Renal cortex interstitium (tissue), 11 donors: ENCODE results near the gene DACT2. TPM values are rescaled to one million over a fixed set of nuclear protein-coding genes. Genes with fewer than 3 reads are reported as not detected.
"Not testable (repeated sequence)": the region's sequence is repeated elsewhere in the genome, so short reads cannot be mapped to it uniquely, and the experiment has no call there.

Experiments
- DNase-seq, 11 donors: peaks; one replicate each; pipeline ENCODE4 v3.0.0-alpha.2; 2013; ENCODE audit warnings: low read depth in 9 of 11, low spot score in 4 of 11; ENCODE audit errors: extremely low read depth in 1 of 11
- polyA plus RNA-seq, 3 donors: library from polyadenylated mRNA; unstranded; fragments of 120-200 nt; gene quantifications; one replicate each; pipeline ENCODE4 v1.2.1, GENCODE V29; 2013; ENCODE audit not compliant: insufficient read length in 3 of 3

DACT2 gene
- polyA plus RNA-seq, 3 donors: 18.2 to 26.4 (median 22.6) TPM

DNA sequence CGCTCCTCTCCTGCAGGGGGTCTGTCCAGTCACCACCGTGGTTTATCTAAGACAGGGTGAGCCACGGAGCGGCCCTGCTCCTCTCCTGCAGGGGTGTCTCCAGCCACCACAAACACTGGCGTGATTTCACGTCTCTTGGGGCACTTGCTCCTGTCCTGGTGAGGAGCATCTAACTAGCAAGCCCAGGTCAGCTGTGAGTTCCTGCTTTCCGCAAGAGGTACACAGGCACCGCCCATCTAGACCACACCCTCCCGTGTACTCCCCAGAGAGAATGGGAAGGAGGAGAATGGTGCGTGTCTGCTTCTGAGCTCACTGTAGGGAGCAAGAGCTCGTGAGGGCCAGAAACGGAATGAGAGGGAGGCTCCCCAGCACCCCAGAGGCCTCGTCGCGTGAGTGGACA is 40.7 kb downstream of the DACT2 start:
- no peak for DNase-seq

GRCh38 chr6:168277274-168277669 is 42.3 kb downstream of the DACT2 start:
- DNase-seq: no peak

- no peak for DNase-seq
These were observed 42.9 kb downstream of the DACT2 start for GRCh38 chr6:168276576-168277273.

DNA sequence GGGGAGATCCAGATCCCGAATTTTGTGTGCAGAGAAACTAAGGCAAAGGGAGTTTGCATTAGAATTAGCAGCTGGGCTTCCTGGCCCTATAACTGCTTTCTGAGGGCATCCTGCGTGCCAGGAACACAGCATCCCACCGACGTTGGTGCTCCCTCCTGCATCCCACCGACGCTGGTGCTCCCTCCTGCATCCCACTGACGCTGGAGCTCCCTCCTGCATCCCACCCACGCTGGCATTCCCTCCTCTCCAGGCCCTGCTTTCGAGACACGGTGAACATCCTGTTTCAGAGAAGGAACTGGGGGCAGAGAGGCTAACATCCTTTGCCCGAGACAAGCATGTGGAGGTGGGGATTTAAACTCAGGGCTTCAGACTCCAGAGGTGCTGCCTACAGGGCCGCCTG is 44.4 kb downstream of the DACT2 start:
- no peak for DNase-seq

DNA sequence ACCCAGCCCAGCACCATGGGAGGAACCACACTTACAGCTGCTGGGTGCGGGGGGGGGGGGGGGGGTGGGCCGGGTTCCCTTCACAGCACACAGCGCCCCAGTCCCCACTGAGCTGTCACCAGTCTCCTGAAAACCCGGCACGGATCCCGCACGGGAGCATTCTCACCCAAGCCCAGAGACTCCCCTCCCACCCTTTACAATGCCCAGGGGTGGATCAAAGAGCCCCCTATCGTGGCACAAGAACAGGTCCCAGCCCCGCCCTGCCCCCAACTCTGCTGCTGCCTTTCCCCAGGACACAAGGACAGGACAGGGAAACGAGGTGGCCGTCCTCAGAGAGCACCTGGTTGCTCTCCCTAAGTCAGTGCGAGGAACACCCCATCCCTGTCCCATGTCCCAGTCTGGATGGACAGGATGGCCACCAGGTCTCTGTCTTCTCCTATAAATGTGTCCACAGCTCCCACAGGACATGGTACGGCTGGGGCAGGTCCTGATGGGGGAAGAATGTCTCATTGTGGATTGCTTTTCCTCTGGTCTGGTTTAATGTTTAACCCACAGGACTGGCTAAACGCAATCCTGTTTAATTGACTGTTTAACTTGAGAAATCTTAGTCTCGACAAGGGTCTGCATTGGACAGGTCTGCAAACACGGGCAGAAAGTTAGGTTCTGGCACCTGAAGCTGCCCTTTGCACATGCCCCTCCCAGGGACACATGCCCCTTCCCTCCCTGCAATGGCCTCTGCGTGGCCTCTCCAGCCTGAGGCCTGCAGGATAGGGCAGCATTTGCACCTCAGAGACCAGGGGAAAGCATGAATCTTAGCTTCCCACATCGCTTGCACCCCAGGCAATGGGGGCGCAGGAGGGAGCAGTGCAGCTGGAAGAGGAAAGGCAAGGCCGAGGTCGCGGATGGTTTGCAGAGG is 45.3 kb downstream of the DACT2 start:
- DNase-seq: peak in 10 of 11 donors; percentile 43 to 82 (median 52)

- no peak for DNase-seq
These were observed 46.0 kb downstream of the DACT2 start for GRCh38 chr6:168273441-168274036.

DNA sequence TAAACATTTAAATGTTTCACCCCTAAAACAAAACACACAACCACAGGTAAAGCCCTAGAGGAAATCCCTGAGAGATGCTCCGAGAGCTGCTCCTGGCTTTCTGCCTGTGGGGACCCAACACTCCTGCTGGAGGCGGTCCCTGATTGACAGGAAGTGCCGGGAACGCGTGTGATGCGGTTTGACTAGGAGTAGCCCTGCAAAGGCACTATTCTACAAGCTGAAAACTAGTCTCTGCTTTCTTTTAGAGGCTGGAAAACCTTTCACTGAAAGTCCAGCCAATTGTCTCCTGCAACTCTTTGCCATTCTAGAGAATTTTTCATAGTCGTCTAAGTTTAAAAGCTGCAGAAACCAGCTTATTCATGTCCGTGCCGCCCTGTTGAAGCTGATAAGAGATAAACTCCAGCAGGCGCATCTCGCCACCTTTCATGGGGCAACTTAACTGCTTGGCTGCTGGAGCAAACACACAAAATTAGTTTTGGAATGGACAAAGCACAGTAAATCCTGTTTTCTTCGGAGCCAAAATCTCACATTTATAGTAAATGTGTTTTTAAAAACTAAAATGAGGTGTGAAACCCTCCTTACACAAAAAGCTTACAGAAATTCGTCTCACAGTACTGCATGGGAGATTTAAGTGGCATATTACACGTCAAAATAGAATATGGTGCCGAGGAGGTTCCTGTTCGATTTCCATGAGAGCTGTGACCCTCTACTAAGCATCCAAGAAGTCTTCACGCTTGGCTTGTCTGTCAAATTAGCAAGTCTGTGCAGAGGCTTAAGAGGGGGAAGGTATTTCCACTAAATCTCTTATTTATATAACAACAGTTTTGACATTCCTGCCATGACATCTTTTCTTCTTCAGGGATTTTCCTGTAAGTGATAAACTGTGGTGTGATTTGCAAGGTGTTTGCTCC is 46.9 kb downstream of the DACT2 start:
- DNase-seq: no peak

GRCh38 chr6:168270274-168271172 is 49.1 kb downstream of the DACT2 start:
- no peak for DNase-seq

- no peak for DNase-seq
These were observed 49.9 kb downstream of the DACT2 start for GRCh38 chr6:168269455-168270243.

DNA sequence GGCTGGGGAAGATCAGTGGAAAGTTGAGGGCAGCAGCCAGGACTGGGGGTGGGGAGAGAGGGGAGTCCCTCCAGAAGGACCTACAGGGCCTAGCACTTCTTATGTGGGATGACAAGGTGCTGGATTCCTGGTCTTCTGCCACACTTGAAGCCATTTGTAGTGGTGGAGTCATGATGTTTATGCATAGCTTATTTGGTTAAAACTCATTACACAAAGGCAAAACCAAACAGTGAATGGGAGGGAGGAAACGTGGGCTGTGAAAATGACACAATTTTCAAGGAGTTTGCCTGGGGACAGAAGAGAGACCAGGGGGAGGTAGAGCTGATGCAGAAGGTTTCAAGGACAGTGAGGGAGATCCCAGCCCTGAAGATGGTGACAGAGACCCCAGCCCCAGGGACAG is 50.8 kb downstream of the DACT2 start:
- no peak for DNase-seq

DNA sequence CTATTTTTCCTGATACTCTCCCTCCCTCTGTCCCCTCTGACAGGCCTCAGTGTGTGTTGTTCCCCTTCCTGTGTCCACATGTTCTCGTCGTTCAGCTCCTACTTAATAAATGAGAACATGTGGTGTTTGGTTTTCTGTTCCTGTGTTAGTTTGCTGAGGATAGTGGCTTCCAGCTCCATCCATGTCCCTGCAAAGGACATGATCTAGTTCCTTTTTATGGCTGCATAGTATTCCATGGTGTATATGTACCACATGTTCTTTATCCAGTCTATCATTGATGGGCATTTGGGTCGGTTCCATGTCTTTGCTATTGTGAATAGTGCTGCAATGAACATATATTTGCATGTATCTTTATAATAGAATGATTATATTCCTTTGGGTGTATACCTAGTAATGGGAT is 51.8 kb downstream of the DACT2 start:
- not testable (repeated sequence) for DNase-seq

DNA sequence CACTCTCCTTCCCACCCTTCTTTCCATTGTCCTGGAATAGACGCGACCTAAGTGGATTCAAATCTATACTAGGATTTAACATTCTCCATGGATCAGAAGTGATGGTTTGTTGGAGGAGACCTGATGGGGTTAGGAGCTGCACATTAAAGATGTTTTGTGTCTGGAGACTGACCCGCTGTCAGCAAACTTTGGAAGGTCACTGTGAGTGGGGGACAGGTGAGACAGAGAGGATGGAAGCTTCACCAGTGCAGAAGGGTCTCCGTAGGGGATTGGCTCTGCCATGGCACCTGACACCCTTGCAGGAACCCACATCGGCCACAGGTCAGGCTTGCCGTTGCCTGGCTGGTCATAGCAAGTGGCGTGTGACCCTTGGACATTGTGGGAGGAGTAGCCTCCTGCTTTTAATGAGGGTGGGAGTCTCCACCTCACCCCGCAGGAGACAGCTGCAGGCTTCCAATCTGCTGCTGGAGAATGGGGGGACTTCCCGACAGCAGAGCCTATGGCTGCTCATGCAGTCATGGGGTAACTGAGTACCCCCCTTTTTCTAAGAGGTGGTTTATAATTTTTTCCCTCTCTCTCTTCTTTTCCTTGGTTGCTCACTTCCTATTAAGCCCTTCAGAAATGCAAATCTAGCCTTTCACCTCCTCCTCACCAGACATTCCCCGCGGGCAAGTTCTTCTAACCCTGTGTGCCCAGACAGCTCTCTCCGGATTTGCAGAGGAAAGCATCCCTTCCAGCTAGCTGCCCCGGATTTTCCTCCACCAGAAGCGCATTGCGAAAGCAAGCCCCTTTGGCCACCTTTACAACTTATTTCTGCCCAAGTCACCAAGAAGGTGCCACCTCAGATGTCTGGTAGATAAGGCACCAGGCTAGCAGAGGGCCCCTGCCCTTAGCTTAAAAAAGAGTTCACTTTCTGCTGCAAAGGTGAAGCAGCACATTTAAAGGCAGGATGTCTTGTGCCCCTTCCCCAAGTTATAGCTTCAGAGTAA is 53.5 kb downstream of the DACT2 start:
- no peak for DNase-seq

GRCh38 chr6:168265394-168265793 is 54.2 kb downstream of the DACT2 start:
- DNase-seq: no peak

- DNase-seq: no peak
These were observed 54.8 kb downstream of the DACT2 start for GRCh38 chr6:168264593-168265335.

DNA sequence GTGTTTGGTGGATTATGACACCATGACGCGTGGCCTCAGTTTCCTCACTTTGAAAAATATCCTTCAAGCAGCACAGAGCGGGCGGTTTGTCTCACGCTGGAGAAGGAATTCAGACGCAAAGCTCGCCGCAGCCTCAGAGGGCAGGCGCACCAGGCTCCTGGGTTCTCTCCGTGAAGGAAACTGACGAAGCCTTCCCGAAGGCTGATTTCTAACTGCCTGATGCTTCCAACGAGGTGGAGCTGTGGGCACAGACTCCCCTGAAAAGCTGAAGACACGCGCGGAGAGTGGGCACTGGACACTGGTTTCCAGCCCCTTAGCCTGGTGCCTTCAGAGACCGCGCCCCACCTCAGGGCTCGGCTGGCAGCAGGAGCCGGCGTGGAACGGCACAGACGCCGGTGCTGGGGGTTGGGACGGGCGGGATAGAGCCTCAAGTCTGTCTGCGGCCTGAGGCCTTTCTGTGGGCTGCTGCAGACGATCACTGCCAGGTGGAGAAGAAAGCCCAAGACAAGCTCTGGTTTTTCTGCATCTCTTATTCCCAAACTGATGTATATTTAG is 56.1 kb downstream of the DACT2 start:
- DNase-seq: no peak
